ENCODE results near the gene TSPAN17.
"Not testable (repeated sequence)": the region's sequence is repeated elsewhere in the genome, so short reads cannot be mapped to it uniquely, and the experiment has no call there.

Gene TSPAN17, protein sequence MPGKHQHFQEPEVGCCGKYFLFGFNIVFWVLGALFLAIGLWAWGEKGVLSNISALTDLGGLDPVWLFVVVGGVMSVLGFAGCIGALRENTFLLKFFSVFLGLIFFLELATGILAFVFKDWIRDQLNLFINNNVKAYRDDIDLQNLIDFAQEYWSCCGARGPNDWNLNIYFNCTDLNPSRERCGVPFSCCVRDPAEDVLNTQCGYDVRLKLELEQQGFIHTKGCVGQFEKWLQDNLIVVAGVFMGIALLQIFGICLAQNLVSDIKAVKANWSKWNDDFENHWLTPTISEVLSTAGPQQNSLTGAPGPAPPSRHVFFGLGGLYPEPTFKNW

DNA sequence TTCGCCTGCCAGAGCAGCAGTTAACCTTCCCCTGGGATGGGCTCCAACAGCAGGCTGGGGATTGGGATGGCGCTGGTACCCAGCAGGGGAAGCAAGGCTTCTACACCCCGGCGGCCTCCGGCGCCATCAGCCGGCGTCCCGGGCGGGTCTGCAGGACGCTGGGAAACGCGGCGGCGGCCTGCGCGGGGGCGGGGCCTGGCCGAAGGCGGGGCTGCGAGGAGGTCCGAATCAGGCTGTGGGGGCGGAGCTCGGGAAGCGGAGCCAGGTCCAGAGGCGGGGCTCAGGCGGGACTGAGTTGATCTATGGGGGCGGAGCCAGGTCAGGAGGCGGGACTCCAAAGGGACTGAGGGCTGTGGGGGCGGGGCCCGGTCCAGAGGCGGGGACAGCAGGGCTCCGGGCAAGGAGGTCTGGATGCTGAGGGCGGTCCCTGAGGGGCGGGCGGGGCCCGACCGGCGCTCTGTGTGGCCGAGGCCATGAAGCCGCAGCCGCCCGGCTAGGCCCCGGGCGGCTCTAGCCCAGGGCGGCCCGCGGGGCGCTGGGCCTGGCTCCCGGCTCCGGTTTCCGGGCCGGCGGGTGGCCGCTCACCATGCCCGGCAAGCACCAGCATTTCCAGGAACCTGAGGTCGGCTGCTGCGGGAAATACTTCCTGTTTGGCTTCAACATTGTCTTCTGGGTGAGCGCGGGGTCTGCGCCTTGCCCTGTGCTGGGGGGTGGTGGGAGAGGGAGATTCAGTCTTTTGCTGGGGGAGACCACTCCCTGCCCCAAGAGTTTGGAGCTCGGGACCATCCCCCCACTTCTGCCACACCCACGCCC lies at the start of gene TSPAN17:
TSPAN17 (plus strand) TSS at position 455 of the 813 bp plus-strand sequence; CDS start at position 587, 132 bp downstream.
- DNase-seq (ENCODE audit: low read depth in 1 of 2, low spot score in 1 of 2): peak; percentile 97 to 98

DNA sequence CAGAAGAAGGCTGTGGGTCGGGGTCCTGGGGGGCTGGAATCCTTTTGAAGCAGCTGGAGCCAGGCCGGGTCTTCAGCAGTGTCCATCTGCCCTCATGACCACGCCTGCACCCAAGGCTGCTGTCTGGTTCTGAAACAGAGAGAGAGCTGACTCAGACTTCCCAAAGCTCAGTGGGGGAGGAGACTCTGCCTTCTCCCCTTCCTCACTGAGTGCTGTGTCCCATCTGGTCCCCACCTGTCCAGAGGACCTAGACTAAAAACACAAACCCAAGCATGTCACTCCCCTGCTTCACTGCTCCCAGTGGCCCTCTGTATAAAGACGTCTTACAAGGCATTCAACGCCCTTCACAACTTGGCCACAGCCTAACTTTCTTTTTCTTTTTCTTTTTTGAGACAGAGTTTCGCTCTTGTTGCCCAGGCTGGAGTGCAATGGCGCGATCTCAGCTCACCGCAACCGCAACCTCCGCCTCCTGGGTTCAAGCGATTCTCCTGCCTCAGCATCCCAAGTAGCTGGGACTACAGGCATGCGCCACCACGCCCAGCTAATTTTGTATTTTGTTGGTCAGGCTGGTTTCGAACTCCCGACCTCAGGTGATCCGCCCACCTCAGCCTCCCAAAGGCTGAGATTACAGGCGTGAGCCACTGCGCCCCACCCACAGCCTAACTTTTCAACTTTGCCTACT lies 47.4 kb upstream of the TSPAN17 start:
- DNase-seq (ENCODE audit: low read depth in 1 of 2, low spot score in 1 of 2): not testable (repeated sequence)

DNA sequence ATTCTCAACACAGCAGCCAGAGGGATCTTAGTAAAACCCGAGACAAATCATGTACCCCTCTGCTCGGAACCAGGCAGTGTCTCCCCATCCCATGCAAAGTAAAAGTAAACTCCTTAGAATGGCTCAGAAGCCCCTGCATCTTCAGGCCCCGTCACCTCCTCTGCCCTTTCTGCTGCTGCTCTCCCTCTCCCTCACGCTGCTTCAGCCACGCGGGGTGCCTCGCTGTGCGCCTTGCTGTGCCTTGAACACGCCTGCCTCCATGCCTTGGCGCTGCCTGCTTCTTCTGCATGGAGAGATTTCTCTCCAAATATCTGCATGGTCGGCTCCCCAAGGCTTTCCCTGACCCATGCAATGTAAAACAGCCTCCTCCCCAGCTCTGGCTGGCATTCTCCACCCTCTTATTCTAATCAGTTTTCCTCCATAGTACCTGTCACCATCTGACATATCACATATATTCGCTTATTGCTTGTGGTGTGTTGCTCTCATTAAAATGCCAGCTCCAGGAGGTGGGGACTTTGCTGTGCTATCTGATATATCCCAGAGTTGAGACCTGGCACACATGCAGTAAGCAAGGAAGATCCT lies 45.3 kb upstream of the TSPAN17 start:
- no peak for DNase-seq (ENCODE audit: low read depth in 1 of 2, low spot score in 1 of 2)

DNA sequence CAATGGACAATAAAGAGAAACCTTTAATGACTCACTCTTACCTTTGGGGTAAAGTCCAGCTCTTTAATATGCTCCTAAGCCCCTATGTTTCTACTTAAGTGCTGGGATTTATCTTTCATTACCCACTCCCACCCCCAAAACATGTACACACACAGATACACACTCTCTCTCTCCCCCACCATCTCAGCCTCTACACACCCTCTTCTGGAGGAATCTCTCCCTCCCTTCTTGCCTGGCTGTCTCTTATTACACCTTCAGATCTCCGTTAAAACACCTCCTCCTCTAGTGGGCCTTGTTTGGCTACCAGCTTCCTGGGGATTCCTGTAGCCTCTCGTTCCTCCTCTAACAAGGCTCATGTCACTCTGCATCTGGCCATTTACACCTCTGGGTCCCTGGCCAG lies 44.2 kb upstream of the TSPAN17 start:
- no peak for DNase-seq (ENCODE audit: low read depth in 1 of 2, low spot score in 1 of 2)

DNA sequence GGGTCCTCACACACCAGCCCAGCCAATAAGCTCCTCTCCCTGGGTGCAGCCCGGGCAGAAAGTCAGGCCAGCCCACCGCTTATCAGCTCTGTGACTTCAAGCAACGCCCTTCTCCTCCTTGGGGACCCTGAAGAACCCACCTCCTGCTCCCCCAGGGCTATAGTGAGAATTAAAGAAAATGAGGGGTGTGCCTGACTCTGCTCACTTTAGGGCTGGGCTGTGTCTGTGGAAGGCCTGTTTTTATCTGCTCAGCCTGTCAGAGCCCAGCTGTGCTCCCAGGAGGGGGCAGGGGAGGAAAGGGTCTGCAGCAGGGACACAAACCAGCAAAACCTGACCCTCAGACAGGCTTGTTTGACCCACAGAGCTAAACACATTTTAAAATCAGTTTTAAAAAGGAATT lies 41.3 kb upstream of the TSPAN17 start:
- DNase-seq (ENCODE audit: low read depth in 1 of 2, low spot score in 1 of 2): no peak

DNA sequence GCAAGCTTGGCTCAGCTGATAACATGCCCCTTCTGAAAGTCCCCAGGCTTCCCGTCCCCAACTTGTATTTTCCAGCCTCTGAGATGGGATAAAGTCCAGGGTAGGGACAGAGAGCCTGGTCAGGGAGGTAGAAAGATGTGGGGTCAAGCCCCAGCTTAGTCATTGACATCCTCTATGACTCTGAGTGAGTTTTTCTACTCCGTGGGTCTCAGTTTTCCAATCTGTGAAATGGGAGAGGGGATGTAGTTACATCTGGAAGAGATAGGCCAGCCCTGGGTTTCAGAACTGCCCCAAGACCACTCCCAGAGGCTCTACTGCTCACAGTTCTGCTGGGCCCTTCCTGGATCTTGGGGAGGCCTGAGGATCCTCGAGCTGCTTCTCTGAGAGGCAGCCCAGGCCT lies 40.4 kb upstream of the TSPAN17 start:
- no peak for DNase-seq (ENCODE audit: low read depth in 1 of 2, low spot score in 1 of 2)

DNA sequence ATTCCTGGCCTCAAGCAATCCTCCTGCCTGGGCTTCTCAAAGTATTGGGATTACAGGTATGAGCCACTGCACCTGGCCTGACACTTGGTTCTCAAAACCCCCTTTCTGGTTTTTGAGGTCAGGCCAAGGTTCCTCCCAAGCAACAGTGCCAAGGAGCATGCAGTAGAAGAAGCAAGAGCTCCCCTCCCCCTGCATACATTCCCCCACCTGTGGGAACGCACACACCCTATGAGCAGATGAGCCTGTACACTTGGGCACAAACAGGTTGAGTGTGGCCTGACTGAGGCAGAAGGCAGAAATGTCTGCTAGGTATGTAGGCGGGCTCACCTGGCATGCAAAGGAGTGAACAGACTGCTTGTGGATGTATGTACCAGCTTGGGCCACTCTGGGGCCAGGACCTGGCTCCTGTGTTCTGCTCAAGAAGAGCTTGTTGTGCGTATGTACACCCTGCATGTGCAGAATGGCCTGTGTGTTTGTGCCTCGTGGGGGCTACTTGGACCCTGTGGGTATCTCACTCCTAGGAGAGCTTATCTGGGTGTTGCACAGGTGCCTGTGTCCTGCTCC lies 39.1 kb upstream of the TSPAN17 start:
- no peak for DNase-seq (ENCODE audit: low read depth in 1 of 2, low spot score in 1 of 2)

DNA sequence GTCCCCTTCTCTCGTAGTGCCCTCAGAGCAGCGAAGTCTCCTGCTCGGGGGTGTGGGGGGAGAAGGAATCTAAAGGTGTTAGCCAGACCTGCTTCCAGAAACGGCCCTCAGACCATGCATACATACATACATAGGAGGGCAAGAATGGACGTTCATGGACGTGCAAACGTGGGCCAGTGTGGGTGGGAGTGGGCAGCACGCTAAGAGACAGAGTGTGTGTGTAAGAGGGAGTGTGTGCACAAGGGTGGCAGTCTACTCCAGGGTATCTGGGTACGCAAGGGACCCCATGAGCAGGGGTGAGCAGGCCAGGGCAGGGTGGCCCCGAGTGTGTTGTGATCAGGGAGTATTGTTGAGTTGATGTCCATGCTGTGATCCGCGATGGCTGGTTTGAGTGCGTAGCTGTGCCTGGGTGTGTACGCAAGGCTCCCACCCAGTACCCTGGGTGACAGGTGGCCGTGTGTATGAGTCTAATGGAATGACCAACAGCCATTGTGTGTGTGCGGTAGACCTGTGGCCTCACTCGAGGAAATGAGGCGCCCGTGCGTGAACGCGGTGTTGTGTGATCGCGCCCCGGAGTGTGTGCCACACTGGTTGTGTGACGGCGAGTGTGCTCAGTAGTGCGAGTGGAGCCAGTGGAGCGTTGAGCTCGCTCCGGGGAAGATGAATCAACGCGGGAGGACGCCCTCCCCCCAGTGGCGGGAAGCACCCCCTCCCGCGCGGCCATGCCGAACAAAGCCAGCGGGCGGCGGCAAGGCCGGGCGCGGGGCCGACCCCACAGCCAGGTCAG lies 38.2 kb upstream of the TSPAN17 start:
- no peak for DNase-seq (ENCODE audit: low read depth in 1 of 2, low spot score in 1 of 2)

DNA sequence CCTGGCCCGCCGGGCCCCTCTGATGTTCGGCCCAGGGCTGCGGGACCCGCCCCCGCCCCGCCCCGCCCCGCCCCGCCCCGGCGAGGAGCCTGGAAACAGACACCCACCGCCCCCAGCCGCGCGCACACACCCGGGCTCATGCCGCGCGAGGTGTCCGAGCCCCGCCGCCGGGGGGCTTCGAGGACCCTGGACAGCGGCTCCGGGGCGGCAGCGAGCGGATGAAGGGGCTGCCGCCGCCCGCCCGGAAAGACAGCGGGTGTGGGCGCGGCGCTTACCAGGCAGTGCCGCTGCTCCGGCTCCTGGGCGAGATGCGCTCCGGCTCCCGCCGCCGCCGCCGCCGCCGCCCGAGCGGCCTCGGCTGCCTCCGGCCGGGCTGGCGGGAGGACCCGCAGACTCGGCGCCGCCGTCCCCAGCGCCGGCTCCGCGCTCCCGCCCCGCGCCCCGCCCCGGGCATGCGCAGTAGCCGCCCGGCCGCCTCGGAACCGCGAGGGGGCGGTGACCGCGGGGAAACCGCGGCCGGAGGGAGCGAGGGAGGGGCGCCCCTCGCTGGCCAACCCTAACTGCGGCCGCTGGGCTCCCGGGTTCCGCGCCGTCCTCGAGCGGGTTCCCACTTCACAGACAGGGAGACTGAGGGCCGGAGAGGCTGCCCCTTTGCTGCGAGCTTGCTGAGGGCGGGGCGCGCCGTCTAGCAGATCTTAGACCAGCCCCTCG lies 37.4 kb upstream of the TSPAN17 start, which contains the start of gene GPRIN1:
GPRIN1 (minus strand) TSS at position 433 of the 711 bp plus-strand sequence. CDS start 10,322 bp downstream, outside the sequence.
- peak in 1 of 2 donors; percentile 47 for DNase-seq (ENCODE audit: low read depth in 1 of 2, low spot score in 1 of 2)

DNA sequence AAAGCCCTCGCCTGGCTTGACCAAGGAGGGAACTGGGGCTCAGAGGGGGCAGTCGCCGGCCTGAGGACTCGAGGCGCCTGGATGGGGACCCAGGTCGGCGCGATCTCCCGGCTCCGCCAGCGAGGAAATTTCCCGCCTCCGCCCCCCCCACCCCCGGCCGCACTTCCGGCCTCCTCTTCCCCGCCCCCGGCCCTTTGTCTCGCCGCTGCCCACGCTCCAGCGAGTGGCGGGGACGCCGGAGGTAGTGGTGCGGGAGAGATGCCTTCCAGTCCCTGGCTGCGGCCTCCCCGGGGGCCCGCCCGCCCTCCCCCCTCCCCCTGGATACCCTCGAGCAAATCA lies 36.9 kb upstream of the TSPAN17 start:
- no peak for DNase-seq (ENCODE audit: low read depth in 1 of 2, low spot score in 1 of 2)

DNA sequence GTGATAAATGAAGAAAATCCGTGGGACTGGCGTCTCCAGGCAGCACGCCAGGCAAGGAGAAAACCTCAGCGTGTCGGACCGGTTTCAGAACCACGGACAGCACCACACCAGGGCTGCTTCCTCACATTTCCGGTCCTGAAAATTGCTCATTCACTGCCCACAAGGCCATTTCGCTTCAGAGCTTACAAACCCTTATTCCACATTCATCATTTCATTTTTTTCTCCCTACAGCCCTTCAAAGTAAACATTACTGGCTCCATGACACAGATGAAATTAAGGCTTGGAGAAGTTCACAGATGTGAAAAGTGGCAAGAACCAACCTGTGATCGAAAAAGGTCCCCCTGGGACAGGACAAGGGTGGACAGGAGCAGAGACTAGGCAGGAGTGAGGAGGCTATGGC lies 35.8 kb upstream of the TSPAN17 start:
- peak in 1 of 2 donors; percentile 31 for DNase-seq (ENCODE audit: low read depth in 1 of 2, low spot score in 1 of 2)

DNA sequence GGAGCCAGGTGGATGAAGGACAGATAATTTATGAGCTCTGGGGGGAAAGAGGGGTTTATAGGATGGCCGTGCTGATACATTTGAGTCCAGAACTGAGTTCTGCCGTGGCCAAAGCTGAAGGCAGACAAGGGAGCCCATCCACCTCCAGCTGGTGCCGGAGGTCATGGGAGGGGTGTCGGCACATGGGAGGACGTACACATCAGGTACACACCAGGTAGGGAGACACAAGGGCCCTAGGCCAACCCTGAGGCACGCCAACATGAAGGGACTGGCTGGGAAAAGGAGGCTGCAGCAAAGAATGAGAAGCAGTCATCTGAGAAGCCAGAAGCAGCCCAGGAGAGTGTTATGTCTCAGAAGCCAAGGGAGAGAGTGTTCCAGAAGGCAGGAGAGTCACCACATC lies 35.3 kb upstream of the TSPAN17 start:
- DNase-seq (ENCODE audit: low read depth in 1 of 2, low spot score in 1 of 2): no peak

DNA sequence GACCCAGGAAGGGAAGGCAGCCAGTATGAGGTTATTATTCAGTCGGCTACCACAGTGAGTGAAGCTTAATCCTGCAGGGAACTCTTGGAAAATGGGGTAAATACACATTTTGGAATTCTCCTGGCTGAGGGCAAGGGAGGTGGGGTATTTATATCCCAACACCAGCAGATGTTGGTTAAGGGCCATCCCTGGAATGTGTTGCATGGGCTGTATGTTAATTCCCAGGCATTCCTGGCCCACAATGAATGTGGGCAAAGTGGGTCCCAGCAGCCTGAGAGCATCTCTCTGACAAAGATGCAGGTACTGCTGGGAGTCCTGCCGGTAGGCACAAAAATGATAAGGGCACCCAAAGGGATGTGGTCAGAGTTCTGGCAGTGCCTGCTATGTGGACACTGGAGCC lies 34.4 kb upstream of the TSPAN17 start:
- no peak for DNase-seq (ENCODE audit: low read depth in 1 of 2, low spot score in 1 of 2)

DNA sequence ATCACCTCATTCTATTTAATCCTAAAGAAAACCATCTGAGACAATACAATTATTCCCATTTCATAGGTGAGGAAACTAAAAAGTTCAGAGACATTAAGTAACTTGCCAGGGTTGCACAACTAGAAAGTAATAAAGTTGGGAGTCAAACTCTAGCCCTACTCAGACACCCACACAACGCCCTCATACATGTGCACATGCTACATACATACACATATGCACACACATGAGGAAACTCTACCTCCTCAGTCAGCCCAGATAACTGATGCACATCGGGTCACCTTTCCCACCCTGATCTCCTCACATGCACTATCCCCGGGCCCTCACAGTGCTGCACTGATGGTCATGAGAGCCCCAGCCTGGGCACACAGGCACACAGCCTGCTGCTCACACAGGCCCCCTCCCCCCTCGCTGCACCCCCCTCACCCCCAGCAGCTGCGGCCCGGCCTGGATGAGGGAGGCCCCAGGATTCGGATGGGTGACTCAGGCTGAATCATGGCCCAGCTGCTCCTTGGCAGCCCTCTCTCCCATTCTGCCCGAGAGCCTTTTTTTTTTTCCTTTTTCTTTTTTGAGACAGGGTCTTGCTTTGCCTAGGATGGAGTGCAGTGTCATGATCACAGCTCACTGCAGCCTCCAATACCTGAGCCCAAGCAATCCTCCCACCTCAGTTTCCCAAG lies 32.3 kb upstream of the TSPAN17 start:
- no peak for DNase-seq (ENCODE audit: low read depth in 1 of 2, low spot score in 1 of 2)

DNA sequence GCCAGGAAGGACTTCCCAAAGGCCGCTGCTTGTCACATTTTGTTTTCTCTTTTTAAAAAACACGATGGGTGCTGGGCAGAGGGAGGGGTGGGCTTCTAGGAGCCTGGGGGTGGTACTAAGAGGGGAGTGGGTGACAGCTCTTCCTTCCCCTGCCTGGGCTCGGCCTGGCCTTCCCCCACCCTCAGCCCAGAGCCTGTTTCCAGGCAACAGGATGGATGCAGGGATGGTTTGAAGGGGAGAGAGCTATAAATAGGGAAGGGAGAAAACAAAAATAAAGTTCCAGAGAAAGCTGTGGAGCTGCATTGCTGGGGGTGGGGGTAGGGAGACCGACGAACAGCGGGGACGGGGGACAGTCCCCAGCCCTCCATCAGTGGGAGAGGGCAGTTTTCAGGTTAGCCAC lies 30.8 kb upstream of the TSPAN17 start:
- no peak for DNase-seq (ENCODE audit: low read depth in 1 of 2, low spot score in 1 of 2)

DNA sequence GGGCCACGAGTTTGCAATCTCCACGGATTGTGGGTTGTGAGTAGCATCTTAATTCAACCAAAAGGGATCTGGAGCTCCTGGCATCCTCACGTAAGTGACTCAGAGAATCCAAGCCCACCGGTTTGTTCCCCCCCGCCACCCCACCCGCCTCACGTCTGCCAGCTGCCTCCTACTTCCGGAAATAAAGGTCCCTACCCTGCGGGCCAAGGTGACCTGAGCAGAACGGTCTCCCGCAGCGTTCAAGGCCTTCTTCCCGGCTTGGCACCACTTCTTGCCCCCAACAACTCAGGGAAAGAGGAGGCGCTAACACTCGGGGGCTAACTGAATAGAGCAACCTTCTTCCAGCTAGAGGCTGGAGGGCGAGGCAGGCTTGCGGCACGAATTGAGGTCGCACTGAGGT lies 28.5 kb upstream of the TSPAN17 start:
- no peak for DNase-seq (ENCODE audit: low read depth in 1 of 2, low spot score in 1 of 2)

DNA sequence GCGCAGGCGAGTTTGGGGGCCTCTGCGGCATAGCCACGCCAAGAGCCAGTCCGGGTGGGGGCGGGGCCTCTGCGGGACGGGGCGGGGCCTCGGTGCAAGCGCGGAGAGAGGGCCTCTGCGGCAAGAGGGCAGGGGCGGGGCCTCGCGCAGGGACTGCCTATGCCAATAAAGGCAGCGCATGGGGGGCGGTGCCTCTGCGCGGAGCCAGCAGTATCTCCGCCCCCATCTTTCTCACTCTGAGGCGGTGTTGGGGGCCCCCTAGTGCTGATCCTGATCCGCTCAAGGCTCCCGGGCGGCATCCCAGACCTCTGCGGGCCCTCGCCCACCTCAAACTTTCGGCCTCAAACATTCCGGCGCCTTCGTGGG lies 28.1 kb upstream of the TSPAN17 start:
- DNase-seq (ENCODE audit: low read depth in 1 of 2, low spot score in 1 of 2): peak; percentile 26 to 60

DNA sequence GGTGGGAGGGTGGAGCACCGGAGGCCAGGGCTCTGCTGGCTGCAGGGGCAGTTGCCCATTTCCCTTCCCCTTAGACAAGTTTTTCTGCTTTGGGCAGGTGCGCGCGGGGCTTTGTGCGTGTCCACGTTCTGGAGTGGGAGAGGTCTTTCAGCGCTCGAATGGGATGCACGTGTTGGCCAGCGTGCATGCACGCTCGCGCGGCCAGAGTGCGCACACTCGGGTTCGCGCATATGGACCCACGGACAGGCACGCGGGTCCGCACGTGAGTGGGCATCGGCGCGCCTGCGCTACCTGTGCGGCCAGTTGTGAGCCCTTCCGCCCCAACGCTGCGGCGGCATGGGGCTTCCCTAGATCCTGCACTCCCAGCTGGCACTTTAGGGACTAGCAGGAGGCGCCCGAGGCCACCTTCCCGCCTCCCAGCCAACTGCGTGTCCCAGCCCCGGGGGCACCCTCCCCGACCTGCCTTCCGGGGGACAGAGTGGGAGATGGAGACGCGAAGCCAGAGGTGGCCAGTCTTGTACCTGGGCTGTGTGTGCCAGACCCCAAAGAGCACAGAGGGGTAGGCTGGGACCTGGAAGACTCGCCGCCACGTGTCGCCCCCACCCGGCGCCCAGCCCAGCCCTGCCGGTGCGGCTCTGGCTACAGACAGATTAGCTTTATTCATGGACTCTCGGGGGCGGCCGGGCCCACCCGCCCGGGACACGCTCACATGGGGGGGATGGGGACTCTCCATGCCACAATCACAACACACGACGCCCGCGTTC lies 27.5 kb upstream of the TSPAN17 start:
- no peak for DNase-seq (ENCODE audit: low read depth in 1 of 2, low spot score in 1 of 2)
